GM21381 (cell line): ENCODE results near the gene LAG3.

Experiments
- ATAC-seq: cut with Tn5 transposase; IDR thresholded peaks from one replicate; pipeline ENCODE4 v1.9.1; 2021; ENCODE audit warnings: mild to moderate bottlenecking, moderate library complexity; ENCODE audit not compliant: unreplicated experiment

LAG3 gene

DNA sequence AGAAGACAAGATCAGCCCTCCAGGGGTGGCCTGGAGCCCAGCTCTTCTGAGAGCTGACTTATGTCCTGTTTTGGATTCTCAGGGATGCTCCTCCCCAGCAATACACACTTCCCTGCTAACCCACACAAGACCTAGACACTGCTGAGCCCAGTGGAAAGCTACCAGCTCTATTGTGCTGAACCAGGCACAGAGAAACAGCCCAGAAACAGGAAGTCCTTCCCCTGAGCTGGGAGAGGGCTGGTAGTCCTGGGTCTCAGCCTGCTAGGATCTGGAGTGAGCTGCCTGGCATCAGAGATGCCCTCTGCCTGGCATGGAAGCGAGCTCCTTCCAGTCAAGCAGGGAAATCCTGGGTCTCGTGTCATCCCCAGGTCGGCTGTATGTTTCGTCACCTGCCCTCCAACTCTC, 1.2 kb upstream of the LAG3 start:
- ATAC-seq: no peak

DNA sequence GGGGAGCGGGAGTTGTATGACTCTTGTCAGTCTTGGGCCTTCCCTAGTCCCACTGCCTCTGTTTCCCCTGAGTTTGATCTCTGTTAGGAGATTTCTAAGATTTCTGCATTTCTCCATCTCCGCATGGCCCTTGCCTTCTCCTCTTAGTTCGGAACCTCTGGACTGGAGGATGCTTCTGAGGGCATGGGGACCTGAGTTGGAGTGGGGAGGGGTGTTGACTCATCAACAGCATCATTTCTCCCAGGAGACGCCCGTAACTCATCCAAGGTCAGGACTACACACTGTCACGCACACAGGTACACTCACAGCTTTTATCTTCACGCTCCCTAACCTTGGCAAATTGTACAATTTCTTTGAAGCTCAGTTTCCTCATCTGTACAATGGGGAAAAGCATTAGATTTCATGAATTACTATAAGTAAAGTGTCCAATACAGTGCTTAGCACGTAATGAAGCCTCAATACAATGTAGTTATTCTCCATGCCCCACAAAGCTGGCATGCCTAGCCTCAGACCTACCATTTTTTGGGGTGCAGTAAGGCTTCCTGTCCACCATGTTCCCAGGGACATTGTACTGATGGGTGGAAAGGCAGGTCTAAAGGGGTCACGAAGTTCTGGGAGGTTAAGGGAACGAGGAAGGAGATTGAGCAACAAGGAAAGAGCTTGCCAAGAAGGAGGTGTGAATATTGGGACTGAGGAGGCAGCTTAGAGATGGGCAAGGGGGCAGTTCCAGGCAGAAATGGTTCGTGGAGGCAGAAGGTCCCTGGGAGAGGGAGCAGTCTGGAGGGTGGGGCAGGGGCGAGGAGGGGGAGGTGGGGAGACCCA, 600 bp upstream of the LAG3 start:
- no peak for ATAC-seq

DNA sequence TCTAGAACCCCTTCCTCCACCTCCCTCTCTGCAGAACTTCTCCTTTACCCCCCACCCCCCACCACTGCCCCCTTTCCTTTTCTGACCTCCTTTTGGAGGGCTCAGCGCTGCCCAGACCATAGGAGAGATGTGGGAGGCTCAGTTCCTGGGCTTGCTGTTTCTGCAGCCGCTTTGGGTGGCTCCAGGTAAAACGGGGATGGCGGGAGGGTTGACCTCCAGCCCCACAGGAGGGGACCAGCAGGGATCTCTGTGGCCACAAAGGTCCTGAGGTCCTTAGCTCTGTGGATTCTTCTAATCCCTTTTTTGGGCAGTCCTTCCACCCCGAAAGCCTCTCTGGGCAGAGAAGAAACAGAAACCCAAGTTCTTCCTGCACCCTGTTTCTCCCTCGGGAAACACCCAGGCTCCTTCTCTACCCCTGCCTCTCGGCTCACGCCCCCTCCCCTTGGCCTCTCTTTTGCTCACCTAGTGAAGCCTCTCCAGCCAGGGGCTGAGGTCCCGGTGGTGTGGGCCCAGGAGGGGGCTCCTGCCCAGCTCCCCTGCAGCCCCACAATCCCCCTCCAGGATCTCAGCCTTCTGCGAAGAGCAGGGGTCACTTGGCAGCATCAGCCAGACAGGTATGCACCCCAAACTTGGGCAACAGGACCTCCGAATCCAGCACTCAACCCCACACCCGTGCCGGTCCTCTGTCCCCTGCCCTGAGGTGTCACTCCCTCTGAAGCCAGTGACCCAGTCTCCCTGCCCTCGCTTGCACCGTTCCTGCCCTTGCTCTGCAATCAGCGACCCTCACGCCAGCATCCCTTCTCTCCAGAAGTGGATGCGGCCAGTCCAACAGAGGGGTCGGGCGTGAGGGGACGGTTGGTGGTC, 638 bp downstream of the LAG3 start:
- ATAC-seq: no peak

DNA sequence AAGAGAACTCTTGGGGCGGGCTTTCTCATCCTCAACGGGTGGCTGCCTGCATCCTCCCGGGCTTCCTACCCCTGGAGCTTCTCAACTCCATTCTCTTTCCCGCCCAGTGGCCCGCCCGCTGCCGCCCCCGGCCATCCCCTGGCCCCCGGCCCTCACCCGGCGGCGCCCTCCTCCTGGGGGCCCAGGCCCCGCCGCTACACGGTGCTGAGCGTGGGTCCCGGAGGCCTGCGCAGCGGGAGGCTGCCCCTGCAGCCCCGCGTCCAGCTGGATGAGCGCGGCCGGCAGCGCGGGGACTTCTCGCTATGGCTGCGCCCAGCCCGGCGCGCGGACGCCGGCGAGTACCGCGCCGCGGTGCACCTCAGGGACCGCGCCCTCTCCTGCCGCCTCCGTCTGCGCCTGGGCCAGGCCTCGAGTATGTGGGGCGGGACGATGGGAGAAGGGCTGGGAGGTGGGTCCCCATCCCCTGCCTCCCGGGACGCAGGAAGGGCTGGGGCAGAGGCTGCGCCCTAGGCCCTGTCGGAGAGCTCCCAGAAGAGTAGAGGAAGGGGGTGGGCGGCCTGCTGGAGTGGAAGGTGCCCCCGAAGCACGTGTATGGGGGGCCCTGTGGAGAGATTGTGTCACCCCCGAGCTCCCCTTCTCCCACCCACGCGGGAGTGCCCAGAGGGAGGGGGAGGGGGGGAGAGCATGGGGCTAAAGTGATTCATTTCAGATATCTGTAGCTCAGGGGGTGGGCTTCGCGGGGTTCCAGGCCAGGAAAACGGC, 1.5 kb downstream of the LAG3 start:
- no peak for ATAC-seq

DNA sequence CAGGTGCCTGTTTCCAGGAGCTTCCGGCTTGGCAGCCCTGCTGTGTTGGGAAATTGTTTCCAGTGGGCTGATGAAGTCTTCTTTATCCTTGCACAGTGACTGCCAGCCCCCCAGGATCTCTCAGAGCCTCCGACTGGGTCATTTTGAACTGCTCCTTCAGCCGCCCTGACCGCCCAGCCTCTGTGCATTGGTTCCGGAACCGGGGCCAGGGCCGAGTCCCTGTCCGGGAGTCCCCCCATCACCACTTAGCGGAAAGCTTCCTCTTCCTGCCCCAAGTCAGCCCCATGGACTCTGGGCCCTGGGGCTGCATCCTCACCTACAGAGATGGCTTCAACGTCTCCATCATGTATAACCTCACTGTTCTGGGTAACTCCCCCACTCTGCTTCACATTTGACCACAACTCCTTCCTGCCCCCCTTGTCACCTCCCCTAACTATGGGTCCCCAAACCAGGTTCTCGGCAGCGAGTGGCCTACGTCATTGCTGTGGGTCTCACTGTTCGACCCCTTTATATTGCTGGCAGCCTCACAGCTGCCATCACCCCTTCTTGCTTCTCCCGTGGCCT, 2.3 kb downstream of the LAG3 start:
- no peak for ATAC-seq

- ATAC-seq: no peak
These were observed 3.2 kb downstream of the LAG3 start for GRCh38 chr12:6775185-6776174.

- ATAC-seq: no peak
These were observed 5.1 kb downstream of the LAG3 start for GRCh38 chr12:6777386-6777785.

GRCh38 chr12:6778217-6778573, 5.9 kb downstream of the LAG3 start:
- no peak for ATAC-seq

DNA sequence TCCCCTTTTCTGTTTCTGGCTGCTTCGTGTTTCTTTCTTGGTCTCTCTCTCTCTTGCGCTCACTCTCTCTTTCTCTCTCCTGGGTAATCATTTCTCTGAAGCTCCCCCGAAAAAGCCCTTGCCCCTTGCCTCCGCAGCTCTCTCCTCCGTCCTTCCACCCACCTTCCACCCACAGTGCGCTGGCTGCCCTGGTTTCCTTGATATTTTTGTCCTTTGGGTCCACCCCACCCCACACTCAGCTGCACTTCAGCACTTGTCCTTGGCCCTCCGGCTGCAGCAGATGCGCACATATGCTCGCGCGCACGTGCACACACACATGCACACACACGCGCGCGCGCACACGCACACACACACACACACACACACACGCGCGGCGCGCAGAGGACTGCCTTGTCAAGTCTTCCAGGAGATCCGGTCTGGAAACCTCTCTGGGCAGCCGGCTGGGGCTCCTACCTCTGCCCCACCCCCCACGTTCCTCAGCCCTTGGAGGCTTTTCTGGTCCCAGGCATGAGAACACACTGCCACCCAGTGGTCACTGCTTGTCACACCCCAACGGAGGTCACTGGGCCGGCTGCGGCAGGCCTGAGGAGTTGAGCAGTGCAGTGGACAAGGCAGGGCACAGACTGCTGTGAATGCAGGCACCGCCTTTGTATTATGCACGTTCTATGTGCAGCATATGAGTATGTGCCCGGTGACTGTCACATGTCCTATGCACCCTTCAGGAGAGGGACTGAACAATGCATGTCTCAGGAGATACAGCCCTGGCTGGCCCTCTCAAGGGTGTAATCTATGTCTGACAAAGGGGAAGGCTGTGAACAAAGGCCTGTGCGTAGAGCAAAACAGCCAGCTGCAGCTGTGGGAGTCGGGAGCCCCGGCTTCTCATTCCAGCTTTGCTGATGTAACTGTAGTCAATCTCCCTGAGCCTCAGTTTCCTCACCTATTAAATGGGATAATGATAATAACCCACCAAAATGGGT, 6.5 kb downstream of the LAG3 start:
- peak; percentile 75 for ATAC-seq

DNA sequence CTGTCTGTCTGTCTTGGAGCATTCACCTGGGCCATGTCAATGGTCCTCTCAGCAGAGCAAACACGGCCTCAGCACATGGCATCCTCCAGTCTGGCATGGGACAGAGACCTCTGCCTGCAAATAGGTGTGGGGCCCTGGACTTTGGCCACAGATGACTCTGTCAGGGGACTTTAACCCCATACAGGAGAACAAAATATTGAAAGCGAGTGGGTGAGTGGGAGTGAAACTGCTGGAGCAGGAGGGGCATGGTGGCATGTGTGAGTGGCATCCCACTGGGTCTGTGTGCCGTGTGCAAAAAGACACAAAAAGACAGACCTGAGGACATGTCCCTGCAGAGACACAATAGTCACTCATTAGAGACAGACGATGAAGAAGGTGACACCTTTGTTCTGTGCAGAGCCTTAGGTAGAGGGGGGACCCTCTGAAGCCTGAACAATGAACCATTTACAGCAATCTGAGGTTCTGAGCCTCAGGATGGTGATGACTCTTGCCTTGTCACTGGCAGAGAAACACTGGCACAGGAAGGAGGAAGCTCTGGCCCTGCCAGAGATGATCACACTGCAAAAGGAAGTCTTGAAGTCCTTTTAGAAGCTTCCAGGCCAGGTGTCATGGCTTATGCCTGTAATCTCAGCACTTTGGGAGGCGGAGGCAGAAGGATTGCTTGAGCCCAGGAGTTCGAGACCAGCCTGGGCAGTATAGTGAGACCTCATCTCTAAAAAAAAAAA, 7.5 kb downstream of the LAG3 start:
- ATAC-seq: no peak

DNA sequence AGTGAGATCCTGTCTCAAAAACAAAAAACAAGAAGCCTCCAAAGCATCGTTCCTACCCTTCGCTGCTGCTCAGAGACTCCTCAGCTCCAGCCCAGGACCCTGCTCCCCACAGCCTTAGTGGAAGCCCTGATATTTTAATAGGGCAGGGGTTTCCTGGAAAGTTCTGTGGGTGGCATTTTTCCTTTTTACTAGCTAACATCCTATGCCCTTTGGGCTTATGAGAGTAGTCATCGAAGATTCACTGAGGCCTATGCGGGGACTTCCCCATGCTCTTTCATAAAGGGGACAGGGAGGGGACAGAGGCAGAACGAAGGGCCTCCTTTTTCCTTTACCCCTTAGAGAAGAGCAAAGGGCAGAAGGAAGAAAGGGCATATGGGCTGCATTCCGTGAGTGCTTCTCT, 8.3 kb downstream of the LAG3 start:
- no peak for ATAC-seq

GRCh38 chr12:6782119-6782518, 9.8 kb downstream of the LAG3 start:
- ATAC-seq: no peak

- ATAC-seq: no peak
These were observed 10.7 kb downstream of the LAG3 start for GRCh38 chr12:6782850-6783566.

GRCh38 chr12:6783828-6784227, 11.5 kb downstream of the LAG3 start:
- no peak for ATAC-seq

DNA sequence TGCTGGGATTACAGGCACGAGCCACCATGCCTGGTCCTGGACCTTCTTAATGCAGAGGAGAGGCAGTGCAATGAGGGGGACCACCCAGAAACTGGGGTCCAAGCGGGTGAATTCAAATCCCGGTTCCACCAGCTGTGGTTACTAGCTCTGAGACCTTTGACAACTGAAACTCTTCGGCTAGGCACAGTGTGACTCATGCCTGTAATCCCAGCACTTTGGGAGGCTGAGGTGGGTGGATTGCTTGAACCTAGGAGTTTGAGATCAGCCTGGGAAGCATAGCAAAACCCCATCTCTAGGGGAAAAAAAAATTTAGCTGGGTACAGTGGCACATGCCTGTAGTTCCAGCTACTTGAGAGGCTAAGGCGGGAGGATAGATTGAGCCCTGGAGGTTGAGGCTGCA, 12.0 kb downstream of the LAG3 start:
- ATAC-seq: no peak

- ATAC-seq: no peak
These were observed 12.4 kb downstream of the LAG3 start for GRCh38 chr12:6784761-6785160.

- no peak for ATAC-seq
These were observed 14.2 kb downstream of the LAG3 start for GRCh38 chr12:6786416-6787094.
